HCT116 (cell line): ENCODE data around the gene ZNF99. TPM values are rescaled to one million over a fixed set of nuclear protein-coding genes. Genes with fewer than 3 reads are reported as not detected.

Source experiments
- ATAC-seq: fragments of 200-7000 bp; cut with Tn5 transposase; 2 replicates; pipeline ENCODE4 v1.9.1; 2020; ENCODE audit warnings: mild to moderate bottlenecking, moderate library complexity
- BruUV-seq: library from RNA; stranded (reverse); fragments of 400-500 nt; replicated peaks from 2 replicates; lab custom pipeline; 2021; lab: Mats Ljungman, UMichigan
- CTCF ChIA-PET: fragments of 300-600 bp; sonication (Branson Sonifier 250); formaldehyde crosslinking; loops from one replicate; lab custom pipeline; 2021; ENCODE audit warnings: antibody characterized with exemption; lab: Charles Lee
- POLR2A ChIA-PET: fragments of 300-600, 350-600 bp; sonication (Branson Sonifier 250); formaldehyde crosslinking; loops from one replicate; lab custom pipeline; 2021; ENCODE audit warnings: antibody characterized with exemption; lab: Charles Lee
- RAD21 ChIA-PET, 2 experiments: fragments of 300-600 bp; sonication (Branson Sonifier 250); formaldehyde crosslinking; loops; one replicate each; lab custom pipeline; 2023; ENCODE audit warnings: low total read pairs in 2 of 2; ENCODE audit not compliant: uncharacterized antibody in 2 of 2, unreplicated experiment in 2 of 2, low non-redundant PET in 1 of 2; lab: Charles Lee
- DNase-seq: peaks from one replicate; pipeline ENCODE4 v3.0.0-alpha.2; 2010; ENCODE audit warnings: low read depth, low spot score
- H2AFZ ChIP-seq: fragments of 200-600 bp; shearing (Covaris generic), sonication (generic); 2 replicates; pipeline ENCODE4 v1.6.1; 2017; ENCODE audit warnings: low read depth, mixed run types, mixed read lengths, antibody characterized with exemption, low read length; ENCODE audit not compliant: poor library complexity, severe bottlenecking
- H3K27ac ChIP-seq: 2 replicates; pipeline ENCODE4 v1.5.1; 2012; ENCODE audit warnings: low read depth, low read length
- H3K27me3 ChIP-seq: fragments of 200-600 bp; sonication (generic); 2 replicates; pipeline ENCODE4 v1.6.1; 2016; ENCODE audit warnings: mixed run types, low read length, mixed read lengths; ENCODE audit not compliant: insufficient read depth
- H3K36me3 ChIP-seq, 2 experiments: fragments of 200-500 bp in 1 of 2; fragments of 200-600 bp in 1 of 2; sonication (Bioruptor generic) in 1 of 2; sonication (generic) in 1 of 2; 2 replicates each; pipeline versions ENCODE4 v1.5.1 to v1.6.1; 2014 to 2016; ENCODE audit warnings: low read length in 2 of 2, inconsistent platforms in 1 of 2, mixed read lengths in 1 of 2, mixed run types in 1 of 2; ENCODE audit not compliant: insufficient read depth in 2 of 2, control insufficient read depth in 1 of 2
- H3K4me1 ChIP-seq, 2 experiments: fragments of 200-600 bp in 1 of 2; sonication (generic) in 1 of 2; 2 replicates each; pipeline versions ENCODE4 v1.5.1 to v1.6.1; 2012 to 2017; ENCODE audit warnings: low read length in 2 of 2, inconsistent platforms in 1 of 2, mild to moderate bottlenecking in 1 of 2, mixed read lengths in 1 of 2, mixed run types in 1 of 2, moderate library complexity in 1 of 2; ENCODE audit not compliant: insufficient read depth in 2 of 2, control insufficient read depth in 1 of 2
- H3K4me2 ChIP-seq: fragments of 200-600 bp; sonication (generic); 2 replicates; pipeline ENCODE4 v1.6.1; 2017; ENCODE audit warnings: mixed run types, low read length, mixed read lengths
- H3K4me3 ChIP-seq, 2 experiments: fragments of 200-600 bp in 1 of 2; sonication (generic) in 1 of 2; replicated peaks in 1 of 2; 2 replicates each; pipeline ENCODE4 v1.5.1; 2011 to 2016; ENCODE audit warnings: low read length in 2 of 2, control low read depth in 1 of 2, low read depth in 1 of 2, mild to moderate bottlenecking in 1 of 2, mixed read lengths in 1 of 2, mixed run types in 1 of 2
- H3K79me2 ChIP-seq: fragments of 200-600 bp; sonication (generic); 2 replicates; pipeline ENCODE4 v1.6.1; 2017; ENCODE audit warnings: mild to moderate bottlenecking, mixed run types, low read length, moderate library complexity, mixed read lengths; ENCODE audit not compliant: insufficient read depth
- H3K9ac ChIP-seq: fragments of 200-600 bp; sonication (generic); 2 replicates; pipeline ENCODE4 v1.6.1; 2016; ENCODE audit warnings: low read length, mixed read lengths
- H3K9me2 ChIP-seq: fragments of 200-600 bp; sonication (generic), shearing (Covaris generic); 2 replicates; pipeline ENCODE4 v1.6.1; 2017; ENCODE audit warnings: mixed run types, mild to moderate bottlenecking, moderate library complexity; ENCODE audit not compliant: insufficient read depth
- H3K9me3 ChIP-seq, 2 experiments: fragments of 200-500 bp in 1 of 2; fragments of 200-600 bp in 1 of 2; sonication (Bioruptor generic) in 1 of 2; sonication (generic) in 1 of 2; 2 replicates each; pipeline ENCODE4 v1.6.1; 2014 to 2017; ENCODE audit warnings: low read length in 2 of 2, mixed read lengths in 2 of 2, inconsistent platforms in 1 of 2, low read depth in 1 of 2, mild to moderate bottlenecking in 1 of 2, mixed run types in 1 of 2, moderate library complexity in 1 of 2; ENCODE audit not compliant: control insufficient read depth in 1 of 2, insufficient read depth in 1 of 2
- H4K20me1 ChIP-seq: fragments of 200-600 bp; sonication (generic), shearing (Covaris generic); 2 replicates; pipeline ENCODE4 v1.6.1; 2017; ENCODE audit warnings: mixed run types, mild to moderate bottlenecking, moderate library complexity; ENCODE audit not compliant: insufficient read depth
- CEBPB ChIP-seq: IDR thresholded peaks from 2 replicates; pipeline ENCODE4 v1.6.1; 2012; ENCODE audit warnings: low read depth
- EGR1 ChIP-seq: IDR thresholded peaks from 2 replicates; pipeline ENCODE4 v1.6.1; 2012; ENCODE audit warnings: low read depth
- ELF1 ChIP-seq: IDR thresholded peaks from 2 replicates; pipeline ENCODE4 v1.6.1; 2012; ENCODE audit warnings: low read depth, borderline replicate concordance
- EZH2phosphoT487 ChIP-seq: fragments of 200-600 bp; IDR thresholded peaks from 2 replicates; pipeline ENCODE4 v1.6.1; 2018; ENCODE audit warnings: antibody characterized with exemption, borderline replicate concordance
- JUND ChIP-seq: IDR thresholded peaks from 2 replicates; pipeline ENCODE4 v1.6.1; 2012
- POLR2A ChIP-seq: IDR thresholded peaks from 2 replicates; pipeline ENCODE4 v1.7.0; 2011; ENCODE audit warnings: borderline replicate concordance; ENCODE audit not compliant: insufficient read depth, insufficient read length; ENCODE audit errors: extremely low read depth
- POLR2AphosphoS5 ChIP-seq: IDR thresholded peaks from 2 replicates; pipeline ENCODE4 v1.6.1; 2011; ENCODE audit warnings: mild to moderate bottlenecking, low read depth, low read length, moderate library complexity
- RAD21 ChIP-seq: IDR thresholded peaks from 2 replicates; pipeline ENCODE4 v1.6.1; 2012; ENCODE audit warnings: low read depth, mild to moderate bottlenecking
- SIN3A ChIP-seq: IDR thresholded peaks from 2 replicates; pipeline ENCODE4 v1.6.1; 2012; ENCODE audit warnings: low read depth
- SP1 ChIP-seq: IDR thresholded peaks from 2 replicates; pipeline ENCODE4 v1.6.1; 2012; ENCODE audit warnings: low read depth
- SRF ChIP-seq: IDR thresholded peaks from 2 replicates; pipeline ENCODE4 v1.6.1; 2012; ENCODE audit warnings: low read depth
- TCF7L2 ChIP-seq: IDR thresholded peaks from 2 replicates; pipeline ENCODE4 v1.7.0; 2011; ENCODE audit warnings: borderline replicate concordance, inconsistent platforms; ENCODE audit not compliant: insufficient read depth, insufficient read length; ENCODE audit errors: extremely low read depth
- YY1 ChIP-seq: IDR thresholded peaks from 2 replicates; pipeline ENCODE4 v1.6.1; 2011; ENCODE audit warnings: low read length, low read depth, moderate library complexity, mild to moderate bottlenecking; ENCODE audit not compliant: insufficient replicate concordance; ENCODE audit errors: extremely low read depth
- ZFX ChIP-seq: fragments of 450-650 bp; IDR thresholded peaks from 2 replicates; pipeline ENCODE4 v1.6.1; 2017
- ZNF274 ChIP-seq: fragments of 200-500 bp; sonication (Bioruptor generic); IDR thresholded peaks from 2 replicates; pipeline ENCODE4 v1.6.1; 2014; ENCODE audit warnings: mild to moderate bottlenecking, low read depth, low read length, inconsistent platforms
- intact Hi-C: fragments of 100-400 bp; cut with micrococcal nuclease; formaldehyde crosslinking; loops from 2 replicates; pipeline ENCODE4 v1.10.0; 2022
- total RNA-seq: library from RNA; stranded (reverse); gene quantifications from one replicate; pipeline ENCODE4 v1.2.1, GENCODE V29; 2021; ENCODE audit not compliant: unreplicated experiment
- TF ChIP-seq, protein P1 (sequence below): IDR thresholded peaks from 2 replicates; pipeline ENCODE4 v1.6.1; 2012; ENCODE audit warnings: low read depth
- TF ChIP-seq, protein P2 (sequence below): IDR thresholded peaks from 2 replicates; pipeline ENCODE4 v1.6.1; 2012

The ZNF99 gene
- total RNA-seq, 1 experiment from 2014 or later, result not detected

DNA sequence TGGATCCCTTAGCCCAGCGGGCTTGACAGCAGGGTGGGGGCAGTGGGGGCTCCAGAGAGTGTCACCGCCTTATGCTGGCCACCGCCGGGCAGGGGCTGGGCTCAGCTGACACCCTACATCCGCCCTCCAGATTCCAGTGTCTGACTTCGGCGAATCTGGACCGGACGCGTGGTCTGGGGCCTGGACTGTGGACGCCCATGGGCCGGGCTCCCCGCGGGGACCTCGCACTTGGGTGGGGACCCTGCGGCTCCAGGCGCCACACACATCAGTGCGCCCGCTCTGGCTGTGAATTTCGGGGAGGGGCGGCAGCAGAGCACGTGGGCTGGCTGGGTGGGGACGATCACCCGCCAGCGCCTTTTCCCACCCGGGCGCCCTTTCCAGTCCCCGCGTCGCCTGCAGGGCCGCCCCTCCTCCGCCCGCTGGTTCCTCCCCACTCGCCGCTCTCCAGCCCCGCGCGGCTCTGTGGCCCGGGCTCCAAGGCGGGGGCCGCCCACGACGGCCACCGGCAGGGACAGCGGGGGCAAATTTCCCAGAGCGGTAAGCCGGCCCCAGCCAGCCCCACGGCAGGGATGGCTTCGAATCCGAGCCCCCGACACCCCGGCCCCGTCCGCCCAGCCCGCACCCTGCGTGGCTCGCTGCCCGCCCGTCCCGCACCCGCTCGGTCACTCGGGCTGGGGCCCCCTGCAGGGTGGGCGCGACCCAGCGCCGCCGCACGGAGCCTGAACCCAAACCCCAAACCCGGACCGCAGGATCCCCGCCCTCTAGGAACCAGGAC lies 23.3 kb upstream of the ZNF99 start:
- Histone ChIP-seq H3K4me2 (no peak overlapping the region), H3K4me1 (no peaks in the 10 kb centered on the region), H3K9me3 (peaks cover 6 to 12% of the 10 kb centered on the region in 2 experiments; a peak in 2 of 4 replicates), H3K36me3 (no peaks in the 10 kb centered on the region), H3K9ac (no peak overlapping the region), H4K20me1 (no peaks in the 10 kb centered on the region), H3K4me3 (no peak overlapping the region), H2AFZ (no peak overlapping the region), H3K27ac (no peak overlapping the region), H3K79me2 (no peaks in the 10 kb centered on the region), H3K27me3 (no peaks in the 10 kb centered on the region), H3K9me2 (no peaks in the 10 kb centered on the region)
- ATAC-seq (no peak), DNase-seq (no peak)
- BruUV-seq, result no TSS peak
- RAD21 ChIA-PET, result no interaction called here
- POLR2A ChIA-PET, result no interaction called here
- intact Hi-C loops, result no loop called here
- no peak for TF ChIP-seq POLR2AphosphoS5
- TF ChIP-seq TCF7L2, result no peak
- no peak for TF ChIP-seq SIN3A
- no peak for TF ChIP-seq EZH2phosphoT487
- TF ChIP-seq JUND, result no peak
- TF ChIP-seq, protein P1, sequence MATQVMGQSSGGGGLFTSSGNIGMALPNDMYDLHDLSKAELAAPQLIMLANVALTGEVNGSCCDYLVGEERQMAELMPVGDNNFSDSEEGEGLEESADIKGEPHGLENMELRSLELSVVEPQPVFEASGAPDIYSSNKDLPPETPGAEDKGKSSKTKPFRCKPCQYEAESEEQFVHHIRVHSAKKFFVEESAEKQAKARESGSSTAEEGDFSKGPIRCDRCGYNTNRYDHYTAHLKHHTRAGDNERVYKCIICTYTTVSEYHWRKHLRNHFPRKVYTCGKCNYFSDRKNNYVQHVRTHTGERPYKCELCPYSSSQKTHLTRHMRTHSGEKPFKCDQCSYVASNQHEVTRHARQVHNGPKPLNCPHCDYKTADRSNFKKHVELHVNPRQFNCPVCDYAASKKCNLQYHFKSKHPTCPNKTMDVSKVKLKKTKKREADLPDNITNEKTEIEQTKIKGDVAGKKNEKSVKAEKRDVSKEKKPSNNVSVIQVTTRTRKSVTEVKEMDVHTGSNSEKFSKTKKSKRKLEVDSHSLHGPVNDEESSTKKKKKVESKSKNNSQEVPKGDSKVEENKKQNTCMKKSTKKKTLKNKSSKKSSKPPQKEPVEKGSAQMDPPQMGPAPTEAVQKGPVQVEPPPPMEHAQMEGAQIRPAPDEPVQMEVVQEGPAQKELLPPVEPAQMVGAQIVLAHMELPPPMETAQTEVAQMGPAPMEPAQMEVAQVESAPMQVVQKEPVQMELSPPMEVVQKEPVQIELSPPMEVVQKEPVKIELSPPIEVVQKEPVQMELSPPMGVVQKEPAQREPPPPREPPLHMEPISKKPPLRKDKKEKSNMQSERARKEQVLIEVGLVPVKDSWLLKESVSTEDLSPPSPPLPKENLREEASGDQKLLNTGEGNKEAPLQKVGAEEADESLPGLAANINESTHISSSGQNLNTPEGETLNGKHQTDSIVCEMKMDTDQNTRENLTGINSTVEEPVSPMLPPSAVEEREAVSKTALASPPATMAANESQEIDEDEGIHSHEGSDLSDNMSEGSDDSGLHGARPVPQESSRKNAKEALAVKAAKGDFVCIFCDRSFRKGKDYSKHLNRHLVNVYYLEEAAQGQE, result no peak
- no peak for TF ChIP-seq YY1
- TF ChIP-seq SP1, result no peak
- TF ChIP-seq, protein P2, sequence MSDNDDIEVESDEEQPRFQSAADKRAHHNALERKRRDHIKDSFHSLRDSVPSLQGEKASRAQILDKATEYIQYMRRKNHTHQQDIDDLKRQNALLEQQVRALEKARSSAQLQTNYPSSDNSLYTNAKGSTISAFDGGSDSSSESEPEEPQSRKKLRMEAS, result no peak
- TF ChIP-seq ZNF274, result no peak
- no peak for TF ChIP-seq POLR2A
- no peak for TF ChIP-seq EGR1
- no peak for TF ChIP-seq ELF1
- TF ChIP-seq ZFX, result no peak
- TF ChIP-seq RAD21, result no peak
- no peak for TF ChIP-seq SRF
- TF ChIP-seq CEBPB, result no peak
- CTCF ChIA-PET, result no interaction called here
